SKM-1 (cell line): Measurements from ENCODE around the gene KRT75.

Source experiments
- DNase-seq: peaks from one replicate; lab custom pipeline; 2025; ENCODE audit not compliant: unreplicated experiment; lab: John Stamatoyannopoulos, UW

The KRT75 gene

DNA sequence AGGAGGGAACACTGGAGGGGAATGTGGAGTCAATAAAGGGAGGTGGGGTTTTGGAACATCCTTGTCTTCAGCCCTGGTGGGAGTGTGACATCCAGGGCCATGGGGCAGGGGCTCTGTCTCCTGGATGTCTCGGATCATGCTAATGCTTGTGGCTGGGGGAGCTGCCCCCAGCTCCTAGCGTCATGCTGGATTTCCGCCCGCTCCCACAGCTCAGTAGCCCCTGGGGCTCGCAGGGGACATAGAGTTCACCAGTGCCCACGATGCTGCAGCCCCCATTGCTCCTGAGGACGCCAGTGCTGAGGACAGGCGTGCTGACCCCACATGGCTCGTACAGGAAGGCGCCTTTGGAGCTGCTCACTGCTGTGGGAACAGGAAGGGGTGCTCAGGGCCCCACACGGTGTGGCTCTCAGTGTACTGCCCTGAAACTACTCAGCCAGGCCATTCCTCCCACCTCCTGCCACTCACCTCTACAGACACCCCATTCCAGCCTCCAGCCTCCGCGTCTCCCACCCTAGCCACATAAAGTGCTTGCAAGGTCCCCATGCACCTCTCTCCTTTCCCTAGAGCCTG lies 39.2 kb downstream of the KRT75 start:
- DNase-seq, result no peak

DNA sequence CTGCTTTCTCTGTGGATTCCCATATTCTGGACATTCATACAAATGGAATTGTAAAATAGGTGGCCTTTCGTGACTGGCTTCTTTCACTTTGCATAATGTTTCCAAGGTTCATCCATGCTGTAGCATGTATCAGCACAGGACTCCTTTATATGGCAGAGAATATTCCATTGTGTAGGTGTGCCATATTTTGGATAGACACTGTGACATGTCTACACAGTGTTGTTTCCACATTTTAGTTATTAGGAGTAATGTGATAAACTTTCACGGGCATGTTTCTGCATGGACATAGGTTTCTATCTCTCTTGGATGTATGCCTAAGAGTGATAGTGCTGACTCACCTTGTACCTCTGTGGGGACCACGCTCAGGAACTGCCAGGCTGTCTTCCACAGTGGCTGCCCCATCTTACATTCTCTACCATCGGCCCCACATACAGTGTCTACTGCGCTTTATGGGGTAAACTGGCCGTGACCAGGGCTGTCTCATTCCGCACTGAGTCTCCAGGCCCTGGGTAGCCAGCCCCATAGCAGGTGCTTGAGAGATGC lies 41.6 kb downstream of the KRT75 start:
- DNase-seq, result no peak

DNA sequence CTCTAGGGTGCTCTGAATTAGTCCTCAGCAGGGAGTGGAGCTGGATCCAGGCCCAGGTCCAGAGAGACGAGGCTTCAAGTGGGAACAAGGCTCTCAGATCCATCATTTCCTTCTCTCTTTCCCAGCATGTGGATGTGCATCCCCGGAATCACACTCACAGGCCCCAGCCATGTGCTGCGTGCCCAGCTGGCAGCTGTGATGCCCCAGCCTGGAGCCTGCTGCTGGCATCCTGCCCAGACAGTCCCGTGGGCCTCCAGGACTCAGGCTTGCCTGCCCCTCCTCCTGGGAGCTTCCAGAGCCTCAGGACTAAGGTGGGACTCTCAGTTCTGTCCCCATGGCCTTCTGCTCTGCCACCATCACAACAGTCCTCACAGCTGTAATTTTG lies 42.6 kb downstream of the KRT75 start:
- DNase-seq, result no peak

DNA sequence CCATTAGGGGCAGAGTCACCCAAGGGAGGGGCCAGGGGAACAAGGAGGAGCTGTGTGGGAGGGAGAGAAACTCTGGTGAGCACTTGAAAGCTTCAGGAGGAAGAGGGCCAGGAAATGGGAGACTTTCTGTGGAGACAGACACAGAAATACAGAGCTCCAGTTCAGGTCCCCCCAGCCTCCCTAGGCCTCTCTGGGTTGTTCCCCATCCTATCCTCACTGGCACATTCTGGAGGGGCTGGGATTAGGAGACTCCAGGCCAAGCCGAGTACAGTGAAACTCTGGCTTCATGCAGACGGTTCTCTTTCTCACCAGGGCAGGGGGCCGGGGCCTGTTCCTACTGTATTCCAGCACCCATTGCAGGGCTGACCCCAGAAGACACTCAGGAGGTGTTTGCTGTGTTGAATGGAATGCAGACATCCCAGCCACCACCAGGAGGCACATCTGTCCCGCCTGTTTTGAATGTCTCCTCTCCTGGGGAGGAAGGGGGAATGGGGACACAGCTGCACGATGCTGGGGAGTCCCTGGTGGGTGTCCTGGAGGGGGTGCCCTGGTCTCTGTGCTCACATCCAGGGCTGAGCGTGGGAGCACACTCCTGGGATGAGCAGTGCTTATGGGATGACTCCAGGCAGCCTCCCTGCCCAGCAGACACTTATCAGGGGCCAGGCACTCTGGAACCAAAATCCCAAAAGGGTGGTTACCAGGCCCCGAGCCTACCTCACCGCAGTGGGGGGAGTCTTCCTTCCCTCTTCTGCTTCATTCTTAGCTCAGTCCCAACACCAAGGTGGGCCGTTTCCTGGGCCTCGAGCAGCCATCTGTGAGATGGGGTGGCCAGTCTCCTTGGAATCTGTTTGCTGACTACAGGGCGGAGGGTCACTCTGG lies 43.2 kb downstream of the KRT75 start:
- no peak for DNase-seq

DNA sequence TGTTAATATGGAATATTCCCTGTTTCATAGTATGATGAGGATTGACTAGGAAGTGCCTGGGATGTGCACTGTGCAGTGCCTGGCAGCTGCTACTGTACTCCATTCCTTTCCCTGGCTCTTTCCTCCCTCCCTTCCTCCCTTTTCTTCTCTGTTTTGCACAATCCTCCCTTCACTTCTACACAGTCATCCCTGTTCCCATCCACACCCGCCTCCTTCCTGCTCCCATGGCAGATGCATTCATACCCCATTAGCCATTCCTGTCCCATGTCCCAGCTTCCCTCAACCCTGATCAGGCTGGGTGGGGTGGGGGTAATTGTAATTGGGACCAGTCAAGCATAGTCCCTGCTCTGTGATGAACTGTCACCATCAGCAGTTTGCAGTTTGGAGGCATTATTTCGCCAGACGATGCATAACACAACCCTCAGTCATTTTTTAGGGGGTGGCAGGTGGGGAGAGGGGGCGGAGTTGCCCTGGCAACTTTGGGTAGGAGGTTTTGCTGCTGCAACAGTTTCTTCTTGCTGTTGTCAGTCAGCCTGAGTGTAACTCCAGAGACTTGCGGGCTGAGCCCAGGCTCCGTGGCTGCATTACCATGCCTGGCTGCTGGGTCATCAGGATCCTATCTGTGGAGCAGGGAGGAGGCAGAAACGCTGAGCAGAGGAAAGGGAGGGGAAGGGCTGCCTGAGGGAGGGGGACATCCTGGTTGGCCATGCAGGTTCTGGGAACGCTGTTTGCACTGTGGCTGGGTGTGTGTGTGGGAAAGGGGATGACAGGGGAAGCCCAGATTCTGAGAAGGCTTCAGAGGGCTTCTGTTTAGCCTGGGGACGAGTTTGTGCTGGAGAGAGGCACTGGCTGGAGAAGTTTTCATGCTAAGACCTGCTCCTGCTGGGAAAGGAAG lies 44.6 kb downstream of the KRT75 start:
- no peak for DNase-seq

DNA sequence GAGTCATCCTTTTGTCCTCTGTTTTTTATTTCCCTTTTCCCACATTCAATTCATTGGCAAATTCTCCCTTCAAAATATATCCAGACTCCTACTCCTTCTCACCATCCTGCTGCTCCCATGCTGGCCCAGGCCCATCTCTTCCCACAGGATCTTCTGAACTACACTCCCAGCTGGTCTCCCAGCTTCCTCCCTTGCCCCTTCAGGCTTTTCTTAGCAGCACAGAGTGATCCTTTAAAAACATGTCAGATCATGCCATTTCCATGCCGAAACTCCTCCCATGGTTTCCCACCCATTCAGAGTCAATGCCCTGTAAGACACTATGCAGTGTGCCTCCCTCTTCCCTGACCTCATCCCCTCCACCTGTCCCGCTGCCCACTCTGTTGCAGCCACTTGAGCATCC lies 46.3 kb downstream of the KRT75 start:
- no peak for DNase-seq

DNA sequence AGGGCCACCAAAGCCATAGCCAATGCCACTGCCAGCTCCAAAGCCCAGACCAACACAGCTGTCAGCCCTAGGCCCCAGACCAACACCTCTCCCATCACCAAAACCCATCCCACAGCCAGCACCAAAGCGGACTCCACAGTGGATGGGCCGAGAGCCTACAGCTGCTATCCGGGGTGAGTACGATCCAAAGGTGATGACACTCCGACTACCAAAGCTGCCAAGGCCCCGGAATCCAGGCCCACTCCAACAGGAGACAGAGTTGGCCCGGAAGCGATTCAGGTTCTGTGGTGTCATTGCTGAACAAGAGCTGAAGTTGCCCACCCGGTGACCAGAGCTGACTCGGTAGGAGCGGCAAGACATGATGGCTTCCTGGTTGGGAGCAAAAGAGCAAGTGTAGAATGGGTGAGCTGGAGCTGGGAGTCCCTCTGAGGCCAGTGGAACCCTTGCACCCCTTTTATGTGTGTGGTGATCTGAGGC lies 48.9 kb downstream of the KRT75 start, which contains the start of gene KRT84:
TSS of gene KRT84 (minus strand) at position 427 of the 477 bp plus-strand sequence. CDS start at position 360, 67 bp downstream.
- no peak for DNase-seq

DNA sequence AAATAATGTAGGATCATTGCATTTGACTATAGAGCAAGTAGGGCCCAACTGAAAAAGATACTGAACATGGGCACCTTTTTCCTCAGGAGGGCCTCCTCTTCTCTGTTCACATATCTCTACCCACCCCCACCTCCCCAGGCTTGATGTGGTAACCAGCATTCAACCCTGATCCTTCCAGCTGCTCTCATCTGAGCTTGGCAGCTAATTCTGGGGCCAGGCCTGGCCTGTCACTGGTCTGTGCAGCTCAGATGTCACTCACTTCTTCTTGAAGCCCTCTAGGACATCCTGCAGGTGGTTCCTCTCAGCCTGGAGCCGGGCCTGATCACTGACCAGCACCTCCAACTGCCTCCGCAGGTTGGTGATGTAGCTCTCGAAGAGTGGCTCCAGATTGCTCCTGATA lies 50.8 kb downstream of the KRT75 start:
- no peak for DNase-seq

DNA sequence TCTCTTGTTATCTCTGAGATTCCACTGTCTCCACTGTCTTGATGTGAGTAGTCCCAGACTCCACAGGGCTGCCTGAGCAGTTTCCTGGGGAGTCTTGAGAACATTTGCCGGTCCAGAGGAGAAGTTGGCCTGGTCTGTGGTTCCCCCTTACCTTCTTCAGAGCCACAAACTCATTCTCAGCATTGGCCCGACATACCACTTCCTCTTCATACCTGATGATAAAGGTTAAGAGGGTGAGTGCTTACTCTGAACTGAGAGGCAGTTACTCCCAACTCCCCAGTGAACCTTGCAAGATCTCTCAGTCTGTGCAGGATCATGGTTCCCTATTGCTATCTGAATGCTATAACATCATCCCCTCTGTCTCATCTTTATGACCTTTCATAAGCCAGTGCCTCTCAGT lies 51.3 kb downstream of the KRT75 start:
- no peak for DNase-seq

DNA sequence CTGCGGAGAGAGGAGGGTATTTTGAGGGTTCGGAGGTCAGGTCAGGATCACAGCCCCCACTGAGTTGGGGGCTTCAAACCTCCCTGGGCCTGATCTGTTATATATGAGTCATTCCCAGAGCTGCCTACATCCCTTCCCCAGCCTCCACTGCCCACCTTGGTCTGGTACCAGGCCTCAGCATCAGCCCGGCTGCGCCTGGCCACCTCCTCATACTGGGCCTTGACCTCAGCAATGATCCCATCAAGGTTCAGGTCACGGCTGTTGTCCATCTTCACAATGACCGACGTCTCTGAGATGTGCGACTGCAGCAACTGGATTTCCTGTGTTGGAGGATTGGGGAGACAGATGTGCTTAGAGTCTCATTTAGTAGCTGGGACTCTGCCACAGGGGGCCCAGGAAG lies 53.0 kb downstream of the KRT75 start:
- no peak for DNase-seq

DNA sequence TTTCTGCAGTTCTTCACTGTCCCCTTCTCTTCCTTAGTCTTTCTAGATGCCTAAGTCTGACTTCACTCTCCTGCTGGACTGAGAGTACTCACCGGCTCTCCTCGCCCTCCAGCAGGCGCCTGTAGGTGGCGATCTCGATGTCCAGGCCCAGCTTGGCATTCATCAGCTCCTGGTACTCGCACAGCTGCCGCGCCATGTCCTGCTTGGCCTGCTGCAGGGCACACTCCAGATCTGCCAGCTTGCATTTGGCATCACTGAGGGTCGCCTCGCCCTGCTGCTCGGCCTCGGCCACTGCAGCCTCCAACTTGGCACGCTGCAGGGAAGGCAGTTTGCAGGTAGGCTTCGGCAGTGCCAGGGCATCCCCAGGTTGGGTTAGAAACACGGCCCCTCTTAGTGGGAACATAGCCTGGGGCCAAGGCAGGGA lies 53.9 kb downstream of the KRT75 start:
- DNase-seq, result no peak

DNA sequence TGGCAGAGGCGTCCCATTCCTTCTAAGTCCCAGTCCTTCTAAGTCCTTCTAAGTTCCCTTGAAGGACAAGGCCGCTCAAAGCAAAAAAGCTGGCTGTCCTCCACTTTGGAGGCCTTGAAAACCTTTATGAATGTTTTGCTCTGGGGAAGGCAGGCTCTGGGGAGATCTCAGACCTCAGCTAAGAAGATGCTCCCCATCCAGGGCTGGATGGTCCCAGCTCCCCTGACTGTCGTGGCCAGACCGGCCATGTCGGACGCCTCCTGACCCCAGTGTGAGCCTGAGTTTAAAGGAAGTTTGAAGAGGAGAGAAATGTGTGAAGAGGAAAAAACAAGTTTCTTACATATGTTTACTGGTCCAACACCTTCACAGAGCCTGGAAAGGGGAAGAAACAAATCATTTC lies 54.6 kb downstream of the KRT75 start:
- DNase-seq, result no peak

DNA sequence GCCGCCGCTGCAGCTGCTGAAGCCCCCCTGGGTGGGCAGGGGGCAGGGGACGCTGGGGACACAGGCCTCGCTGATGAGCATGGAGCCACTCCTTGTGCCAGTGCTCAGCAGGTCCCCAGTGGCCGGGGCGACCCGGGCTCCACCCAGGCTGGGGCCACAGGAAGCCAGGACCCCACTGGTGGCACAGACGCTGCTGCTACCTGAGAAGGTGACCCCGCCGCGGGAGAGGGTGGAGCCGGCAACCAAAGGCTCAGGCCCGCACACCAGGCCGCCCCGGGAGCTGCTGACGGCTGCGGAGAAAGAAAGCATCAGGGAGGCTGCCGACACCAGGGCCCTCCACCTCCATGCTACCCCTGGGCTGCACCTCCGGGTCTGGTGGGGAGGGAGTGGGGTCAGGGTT lies 56.1 kb downstream of the KRT75 start:
- DNase-seq, result no peak

DNA sequence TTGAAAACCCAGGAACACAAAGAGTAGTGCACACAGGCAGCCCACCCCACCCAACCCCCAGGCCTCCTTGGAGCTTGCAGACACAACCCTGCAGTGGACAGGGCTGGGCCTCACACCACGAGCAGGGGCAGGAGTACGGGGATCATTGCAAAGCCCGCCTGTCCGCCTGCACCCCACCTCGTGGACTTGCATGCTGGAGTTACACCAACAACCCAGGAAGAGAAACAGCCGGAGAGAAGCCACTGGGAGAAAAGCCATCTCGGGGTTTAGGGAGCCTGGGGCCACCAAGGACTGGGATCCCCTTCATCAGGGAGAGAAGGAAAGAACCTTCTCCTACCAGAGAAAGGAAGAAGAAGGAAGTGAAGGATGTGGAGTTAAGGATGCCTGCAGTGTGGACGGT lies 56.9 kb downstream of the KRT75 start:
- DNase-seq, result no peak
